ENCODE data around the gene AGTRAP.

GRCh38 chr1:11697188-11697892, 38.6 kb upstream of the AGTRAP start:
- TF ChIP-seq CTCF (IDR thresholded peaks at IDR 0.05) (no peak), POLR2A (IDR thresholded peaks at IDR 0.05) (no peak)

Data from ovary (tissue), 3 donors.